ENCODE results near the gene BACH1. TPM values are rescaled to one million over a fixed set of nuclear protein-coding genes. Genes with fewer than 3 reads are reported as not detected.

Gene BACH1
- total RNA-seq, 1 experiment from 2014 or later, result 20.0 TPM

DNA sequence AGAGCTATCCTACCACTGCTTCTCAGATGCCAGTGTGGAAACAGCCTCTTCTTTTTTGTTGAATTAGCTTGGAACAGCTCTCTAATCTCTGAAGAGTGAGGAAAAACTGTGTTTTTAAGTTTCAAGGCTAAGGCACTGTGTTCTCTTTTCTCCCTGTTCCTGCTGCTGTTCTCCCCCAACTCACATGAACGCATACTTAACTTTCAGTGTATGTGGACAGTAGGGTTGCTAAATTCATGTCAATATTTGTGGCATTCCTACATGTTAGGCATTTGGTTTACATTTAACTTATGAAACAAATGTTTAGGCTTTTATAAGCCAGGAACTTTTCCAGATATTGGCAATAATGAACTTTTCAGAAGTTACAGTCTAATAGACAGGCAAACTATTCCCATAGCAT is 6.8 kb downstream of the BACH1 start:
- Histone ChIP-seq H3K4me3 (ENCODE audit: low read depth in 2 of 2, low read length in 2 of 2) (no peak overlapping the region), H3K27me3 (ENCODE audit: control insufficient read depth, insufficient read depth, low read length) (no peaks in the 10 kb centered on the region), H3K36me3 (ENCODE audit: control insufficient read depth, insufficient read depth, low read length) (no peaks in the 10 kb centered on the region), H3K27ac (ENCODE audit: low read length) (no peak overlapping the region), H3K9me3 (ENCODE audit: control insufficient read depth, insufficient read depth, low read depth, low read length) (no peaks in the 10 kb centered on the region), H3K4me1 (ENCODE audit: control insufficient read depth, insufficient read depth, low read length) (peaks cover 14% of the 10 kb centered on the region)
- ChIA-PET CTCF (no interaction called here), POLR2A (interaction anchor here (0.7 kb wide), 1 partner anchor 9 kb away, joined by 6 read pairs; no protein-coding TSS in a partner anchor)
- intact Hi-C loops (cut with micrococcal nuclease; ENCODE audit: unreplicated experiment), result no loop called here
- no peak for DNase-seq (ENCODE audit: low read depth, low spot score)
- no peak for ATAC-seq
- TF ChIP-seq TCF7L2 (IDR thresholded peaks at IDR 0.05; ENCODE audit: low read depth, low read length) (no peak), POLR2AphosphoS5 (IDR thresholded peaks at IDR 0.05; ENCODE audit: low read depth, low read length) (no peak), SIN3A (IDR thresholded peaks at IDR 0.05; ENCODE audit: borderline replicate concordance, insufficient read depth, low read depth, low read length) (no peak)
- TF ChIP-seq, protein P1, sequence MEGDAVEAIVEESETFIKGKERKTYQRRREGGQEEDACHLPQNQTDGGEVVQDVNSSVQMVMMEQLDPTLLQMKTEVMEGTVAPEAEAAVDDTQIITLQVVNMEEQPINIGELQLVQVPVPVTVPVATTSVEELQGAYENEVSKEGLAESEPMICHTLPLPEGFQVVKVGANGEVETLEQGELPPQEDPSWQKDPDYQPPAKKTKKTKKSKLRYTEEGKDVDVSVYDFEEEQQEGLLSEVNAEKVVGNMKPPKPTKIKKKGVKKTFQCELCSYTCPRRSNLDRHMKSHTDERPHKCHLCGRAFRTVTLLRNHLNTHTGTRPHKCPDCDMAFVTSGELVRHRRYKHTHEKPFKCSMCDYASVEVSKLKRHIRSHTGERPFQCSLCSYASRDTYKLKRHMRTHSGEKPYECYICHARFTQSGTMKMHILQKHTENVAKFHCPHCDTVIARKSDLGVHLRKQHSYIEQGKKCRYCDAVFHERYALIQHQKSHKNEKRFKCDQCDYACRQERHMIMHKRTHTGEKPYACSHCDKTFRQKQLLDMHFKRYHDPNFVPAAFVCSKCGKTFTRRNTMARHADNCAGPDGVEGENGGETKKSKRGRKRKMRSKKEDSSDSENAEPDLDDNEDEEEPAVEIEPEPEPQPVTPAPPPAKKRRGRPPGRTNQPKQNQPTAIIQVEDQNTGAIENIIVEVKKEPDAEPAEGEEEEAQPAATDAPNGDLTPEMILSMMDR (IDR thresholded peaks at IDR 0.05), result no peak
- TF ChIP-seq, protein P2, sequence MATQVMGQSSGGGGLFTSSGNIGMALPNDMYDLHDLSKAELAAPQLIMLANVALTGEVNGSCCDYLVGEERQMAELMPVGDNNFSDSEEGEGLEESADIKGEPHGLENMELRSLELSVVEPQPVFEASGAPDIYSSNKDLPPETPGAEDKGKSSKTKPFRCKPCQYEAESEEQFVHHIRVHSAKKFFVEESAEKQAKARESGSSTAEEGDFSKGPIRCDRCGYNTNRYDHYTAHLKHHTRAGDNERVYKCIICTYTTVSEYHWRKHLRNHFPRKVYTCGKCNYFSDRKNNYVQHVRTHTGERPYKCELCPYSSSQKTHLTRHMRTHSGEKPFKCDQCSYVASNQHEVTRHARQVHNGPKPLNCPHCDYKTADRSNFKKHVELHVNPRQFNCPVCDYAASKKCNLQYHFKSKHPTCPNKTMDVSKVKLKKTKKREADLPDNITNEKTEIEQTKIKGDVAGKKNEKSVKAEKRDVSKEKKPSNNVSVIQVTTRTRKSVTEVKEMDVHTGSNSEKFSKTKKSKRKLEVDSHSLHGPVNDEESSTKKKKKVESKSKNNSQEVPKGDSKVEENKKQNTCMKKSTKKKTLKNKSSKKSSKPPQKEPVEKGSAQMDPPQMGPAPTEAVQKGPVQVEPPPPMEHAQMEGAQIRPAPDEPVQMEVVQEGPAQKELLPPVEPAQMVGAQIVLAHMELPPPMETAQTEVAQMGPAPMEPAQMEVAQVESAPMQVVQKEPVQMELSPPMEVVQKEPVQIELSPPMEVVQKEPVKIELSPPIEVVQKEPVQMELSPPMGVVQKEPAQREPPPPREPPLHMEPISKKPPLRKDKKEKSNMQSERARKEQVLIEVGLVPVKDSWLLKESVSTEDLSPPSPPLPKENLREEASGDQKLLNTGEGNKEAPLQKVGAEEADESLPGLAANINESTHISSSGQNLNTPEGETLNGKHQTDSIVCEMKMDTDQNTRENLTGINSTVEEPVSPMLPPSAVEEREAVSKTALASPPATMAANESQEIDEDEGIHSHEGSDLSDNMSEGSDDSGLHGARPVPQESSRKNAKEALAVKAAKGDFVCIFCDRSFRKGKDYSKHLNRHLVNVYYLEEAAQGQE (IDR thresholded peaks at IDR 0.05; ENCODE audit: insufficient read depth in 1 of 2, low read depth in 2 of 2, low read length in 1 of 2), result no peak
- in situ Hi-C loops (cut with HindIII; ENCODE audit: low pct_unique_long_range_greater_than_20kb, low sequenced_read_pairs), result no loop called here
- no TSS peak for BruUV-seq (replicated peaks)

DNA sequence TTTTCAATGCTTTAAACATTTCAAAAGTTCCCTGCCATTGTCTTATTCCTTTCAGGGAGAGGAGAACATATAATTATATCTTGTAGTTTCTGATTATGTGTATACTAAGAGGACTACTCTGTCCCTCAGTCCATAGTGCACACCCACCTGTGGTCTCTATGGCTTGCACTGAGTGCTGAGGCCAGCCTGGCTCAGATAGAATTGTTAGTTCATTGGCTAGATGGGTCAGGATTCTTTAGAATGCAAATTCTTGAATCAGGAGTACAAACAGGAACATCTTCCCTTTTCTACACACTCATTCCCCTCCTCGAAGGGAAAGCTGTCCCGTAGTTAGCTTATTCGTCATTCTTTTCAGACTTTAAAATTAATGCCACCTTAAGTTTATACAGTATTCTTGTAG is 8.2 kb downstream of the BACH1 start:
- H3K36me3 ChIP-seq (ENCODE audit: control insufficient read depth, insufficient read depth, low read length), result no peaks in the 10 kb centered on the region
- CTCF ChIA-PET, result no interaction called here
- no peaks in the 10 kb centered on the region for H3K27me3 ChIP-seq (ENCODE audit: control insufficient read depth, insufficient read depth, low read length)
- no peak for ATAC-seq
- intact Hi-C loops (cut with micrococcal nuclease; ENCODE audit: unreplicated experiment), result no loop called here
- BruUV-seq (replicated peaks), result no TSS peak
- H3K4me1 ChIP-seq (ENCODE audit: control insufficient read depth, insufficient read depth, low read length), result peaks cover 8% of the 10 kb centered on the region
- no peak overlapping the region for H3K4me3 ChIP-seq (ENCODE audit: low read depth in 2 of 2, low read length in 2 of 2)
- in situ Hi-C loops (cut with HindIII; ENCODE audit: low pct_unique_long_range_greater_than_20kb, low sequenced_read_pairs), result no loop called here
- H3K27ac ChIP-seq (ENCODE audit: low read length), result no peak overlapping the region
- no peaks in the 10 kb centered on the region for H3K9me3 ChIP-seq (ENCODE audit: control insufficient read depth, insufficient read depth, low read depth, low read length)
- TF ChIP-seq, protein P2 (IDR thresholded peaks at IDR 0.05; ENCODE audit: insufficient read depth in 1 of 2, low read depth in 2 of 2, low read length in 1 of 2), result no peak
- TF ChIP-seq, protein P1 (IDR thresholded peaks at IDR 0.05), result no peak
- no peak for TF ChIP-seq TCF7L2 (IDR thresholded peaks at IDR 0.05; ENCODE audit: low read depth, low read length)
- TF ChIP-seq SIN3A (IDR thresholded peaks at IDR 0.05; ENCODE audit: borderline replicate concordance, insufficient read depth, low read depth, low read length), result no peak
- no peak for TF ChIP-seq POLR2AphosphoS5 (IDR thresholded peaks at IDR 0.05; ENCODE audit: low read depth, low read length)
- POLR2A ChIA-PET, result no interaction called here
- no peak for DNase-seq (ENCODE audit: low read depth, low spot score)
